ENCODE results near the gene ZSWIM5. TPM values are rescaled to one million over a fixed set of nuclear protein-coding genes. Genes with fewer than 3 reads are reported as not detected.
A peak's percentile ranks its signal among the peaks of the same experiment; 100 is the strongest.

The ZSWIM5 gene
- total and polyA plus RNA-seq, 4 donors: 0.25 to 2.8 (median 1.7) TPM

- intact Hi-C loops (cut with DNase I): no loop called here
- Histone ChIP-seq H3K4me3 (ENCODE audit: low read length in 2 of 2) (no peak overlapping the region), H3K36me3 (ENCODE audit: control insufficient read depth in 1 of 2, insufficient read depth in 2 of 2, low read length in 1 of 2) (peaks cover 0 to 2% of the 10 kb centered on the region in 2 donors), H3K9me3 (ENCODE audit: control insufficient read depth, low read length) (no peaks in the 10 kb centered on the region), H3K4me1 (ENCODE audit: control insufficient read depth in 1 of 2, insufficient read depth in 2 of 2, low read length in 2 of 2) (no peaks in the 10 kb centered on the region), H3K27me3 (ENCODE audit: control insufficient read depth in 1 of 2, insufficient read depth in 2 of 2, low read length in 1 of 2) (no peaks in the 10 kb centered on the region), H3K27ac (ENCODE audit: low read depth in 1 of 2, low read length in 2 of 2) (no peak overlapping the region)
- WGBS, 2 donors: 88 to 91% methylated on average over 2 of the region's 2 CpGs
- ATAC-seq (ENCODE audit: low FRiP score): no peak
- DNase-seq: no peak
Observed at GRCh38 chr1:45032837-45033236, 173.6 kb downstream of the ZSWIM5 start.

- intact Hi-C loops (cut with DNase I): no loop called here
Observed at GRCh38 chr1:45026446-45026845, 180.0 kb downstream of the ZSWIM5 start.

GRCh38 chr1:45023663-45024062 is 182.7 kb downstream of the ZSWIM5 start:
- no peaks in the 10 kb centered on the region for H3K9me3 ChIP-seq (ENCODE audit: control insufficient read depth, low read length)
- H3K27me3 ChIP-seq (ENCODE audit: control insufficient read depth in 1 of 2, insufficient read depth in 2 of 2, low read length in 1 of 2): no peaks in the 10 kb centered on the region
- H3K36me3 ChIP-seq (ENCODE audit: control insufficient read depth in 1 of 2, insufficient read depth in 2 of 2, low read length in 1 of 2): peaks cover 0 to 2% of the 10 kb centered on the region in 2 donors
- H3K4me1 ChIP-seq (ENCODE audit: control insufficient read depth in 1 of 2, insufficient read depth in 2 of 2, low read length in 2 of 2): no peaks in the 10 kb centered on the region
- 95 to 100% methylated on average over 1 of the region's 1 CpG for WGBS, 2 donors
- ATAC-seq (ENCODE audit: low FRiP score) (no peak), DNase-seq (no peak)
- intact Hi-C loops (cut with DNase I): no loop called here
- no peak overlapping the region for H3K4me3 ChIP-seq (ENCODE audit: low read length in 2 of 2)
- no peak overlapping the region for H3K27ac ChIP-seq (ENCODE audit: low read depth in 1 of 2, low read length in 2 of 2)

More at GRCh38 chr1:45026446-45026845, 180.0 kb downstream of the ZSWIM5 start:
- no peaks in the 10 kb centered on the region for H3K36me3 ChIP-seq (ENCODE audit: control insufficient read depth in 1 of 2, insufficient read depth in 2 of 2, low read length in 1 of 2)
- no peak overlapping the region for H3K4me3 ChIP-seq (ENCODE audit: low read length in 2 of 2)
- no peaks in the 10 kb centered on the region for H3K9me3 ChIP-seq (ENCODE audit: control insufficient read depth, low read length)
- H3K27me3 ChIP-seq (ENCODE audit: control insufficient read depth in 1 of 2, insufficient read depth in 2 of 2, low read length in 1 of 2): no peaks in the 10 kb centered on the region
- 79 to 86% methylated on average over 1 of the region's 1 CpG for whole genome bisulfite sequencing, 2 donors
- no peak overlapping the region for H3K27ac ChIP-seq (ENCODE audit: low read depth in 1 of 2, low read length in 2 of 2)
- no peaks in the 10 kb centered on the region for H3K4me1 ChIP-seq (ENCODE audit: control insufficient read depth in 1 of 2, insufficient read depth in 2 of 2, low read length in 2 of 2)
- DNase-seq: no peak
- ATAC-seq (ENCODE audit: low FRiP score): no peak

GRCh38 chr1:45018599-45019230 is 187.7 kb downstream of the ZSWIM5 start:
- ATAC-seq (ENCODE audit: low FRiP score): peak; percentile 52

GRCh38 chr1:45016767-45017166 is 189.6 kb downstream of the ZSWIM5 start:
- H3K27me3 ChIP-seq (ENCODE audit: control insufficient read depth in 1 of 2, insufficient read depth in 2 of 2, low read length in 1 of 2): no peaks in the 10 kb centered on the region
- intact Hi-C loops (cut with DNase I): loop anchor here in 1 of 2 donors (10.0 kb wide), 1 partner anchor 478 kb away; the partner anchor contains the start of gene TESK2
- no peak for DNase-seq
- no peaks in the 10 kb centered on the region for H3K9me3 ChIP-seq (ENCODE audit: control insufficient read depth, low read length)
- H3K4me1 ChIP-seq (ENCODE audit: control insufficient read depth in 1 of 2, insufficient read depth in 2 of 2, low read length in 2 of 2): no peaks in the 10 kb centered on the region
- no peak overlapping the region for H3K27ac ChIP-seq (ENCODE audit: low read depth in 1 of 2, low read length in 2 of 2)
- H3K4me3 ChIP-seq (ENCODE audit: low read length in 2 of 2): no peak overlapping the region
- H3K36me3 ChIP-seq (ENCODE audit: control insufficient read depth in 1 of 2, insufficient read depth in 2 of 2, low read length in 1 of 2): peaks cover 0 to 2% of the 10 kb centered on the region in 2 donors
- WGBS, 2 donors: 61 to 63% methylated on average over 6 of the region's 6 CpGs
- ATAC-seq (ENCODE audit: low FRiP score): no peak

More at GRCh38 chr1:45018599-45019230, 187.7 kb downstream of the ZSWIM5 start:
- intact Hi-C loops (cut with DNase I): loop anchor here in 1 of 2 donors (10.0 kb wide), 1 partner anchor 476 kb away; the partner anchor contains the start of gene TESK2
- Histone ChIP-seq H3K9me3 (ENCODE audit: control insufficient read depth, low read length) (no peaks in the 10 kb centered on the region), H3K36me3 (ENCODE audit: control insufficient read depth in 1 of 2, insufficient read depth in 2 of 2, low read length in 1 of 2) (peaks cover 0 to 2% of the 10 kb centered on the region in 2 donors), H3K27ac (ENCODE audit: low read depth in 1 of 2, low read length in 2 of 2) (no peak overlapping the region), H3K27me3 (ENCODE audit: control insufficient read depth in 1 of 2, insufficient read depth in 2 of 2, low read length in 1 of 2) (no peaks in the 10 kb centered on the region), H3K4me1 (ENCODE audit: control insufficient read depth in 1 of 2, insufficient read depth in 2 of 2, low read length in 2 of 2) (no peaks in the 10 kb centered on the region), H3K4me3 (ENCODE audit: low read length in 2 of 2) (no peak overlapping the region)
- 55 to 59% methylated on average over 16 of the region's 16 CpGs for WGBS, 2 donors
- DNase-seq: no peak

GRCh38 chr1:45016090-45016697 is 190.2 kb downstream of the ZSWIM5 start:
- H3K4me1 ChIP-seq (ENCODE audit: control insufficient read depth in 1 of 2, insufficient read depth in 2 of 2, low read length in 2 of 2): no peaks in the 10 kb centered on the region
- H3K36me3 ChIP-seq (ENCODE audit: control insufficient read depth in 1 of 2, insufficient read depth in 2 of 2, low read length in 1 of 2): peaks cover 0 to 2% of the 10 kb centered on the region in 2 donors
- H3K27me3 ChIP-seq (ENCODE audit: control insufficient read depth in 1 of 2, insufficient read depth in 2 of 2, low read length in 1 of 2): no peaks in the 10 kb centered on the region
- intact Hi-C loops (cut with DNase I): loop anchor here in 1 of 2 donors (10.0 kb wide), 1 partner anchor 479 kb away; the partner anchor contains the start of gene TESK2
- WGBS, 2 donors: 65 to 73% methylated on average over 2 of the region's 2 CpGs
- no peak overlapping the region for H3K27ac ChIP-seq (ENCODE audit: low read depth in 1 of 2, low read length in 2 of 2)
- ATAC-seq (ENCODE audit: low FRiP score) (no peak), DNase-seq (no peak)
- H3K9me3 ChIP-seq (ENCODE audit: control insufficient read depth, low read length): no peaks in the 10 kb centered on the region
- H3K4me3 ChIP-seq (ENCODE audit: low read length in 2 of 2): no peak overlapping the region

GRCh38 chr1:45015683-45016082 is 190.7 kb downstream of the ZSWIM5 start:
- no peaks in the 10 kb centered on the region for H3K4me1 ChIP-seq (ENCODE audit: control insufficient read depth in 1 of 2, insufficient read depth in 2 of 2, low read length in 2 of 2)

GRCh38 chr1:45014321-45015028 is 191.9 kb downstream of the ZSWIM5 start:
- Histone ChIP-seq H3K36me3 (ENCODE audit: control insufficient read depth in 1 of 2, insufficient read depth in 2 of 2, low read length in 1 of 2) (no peaks in the 10 kb centered on the region), H3K9me3 (ENCODE audit: control insufficient read depth, low read length) (no peaks in the 10 kb centered on the region), H3K27ac (ENCODE audit: low read depth in 1 of 2, low read length in 2 of 2) (no peak overlapping the region), H3K27me3 (ENCODE audit: control insufficient read depth in 1 of 2, insufficient read depth in 2 of 2, low read length in 1 of 2) (no peaks in the 10 kb centered on the region), H3K4me1 (ENCODE audit: control insufficient read depth in 1 of 2, insufficient read depth in 2 of 2, low read length in 2 of 2) (no peaks in the 10 kb centered on the region), H3K4me3 (ENCODE audit: low read length in 2 of 2) (no peak overlapping the region)
- WGBS, 2 donors: 19 to 23% methylated on average over 6 of the region's 6 CpGs
- peak; percentile 85 to 88 for DNase-seq
- intact Hi-C loops (cut with DNase I): loop anchor here (1.0 to 10.0 kb wide), 6 partner anchors 177 to 480 kb away; partner anchors contain the start of genes RNU5D-1 (in 1 of the 2) and TESK2 (in 1 of the 2)
- peak; percentile 73 for ATAC-seq (ENCODE audit: low FRiP score)

More at GRCh38 chr1:45015683-45016082, 190.7 kb downstream of the ZSWIM5 start:
- Histone ChIP-seq H3K4me3 (ENCODE audit: low read length in 2 of 2) (no peak overlapping the region), H3K27ac (ENCODE audit: low read depth in 1 of 2, low read length in 2 of 2) (no peak overlapping the region), H3K36me3 (ENCODE audit: control insufficient read depth in 1 of 2, insufficient read depth in 2 of 2, low read length in 1 of 2) (peaks cover 0 to 2% of the 10 kb centered on the region in 2 donors), H3K9me3 (ENCODE audit: control insufficient read depth, low read length) (no peaks in the 10 kb centered on the region), H3K27me3 (ENCODE audit: control insufficient read depth in 1 of 2, insufficient read depth in 2 of 2, low read length in 1 of 2) (no peaks in the 10 kb centered on the region)
- ATAC-seq (ENCODE audit: low FRiP score) (no peak), DNase-seq (no peak)
- 67 to 84% methylated on average over 2 of the region's 2 CpGs for WGBS, 2 donors
- intact Hi-C loops (cut with DNase I): loop anchor here (2.0 to 10.0 kb wide), 2 partner anchors 477 to 479 kb away; partner anchors contain the start of gene TESK2 (in 1 of the 2)

All from aorta (tissue), 5 donors.